SK-N-SH (cell line): ENCODE results near the gene ETV1. TPM values are rescaled to one million over a fixed set of nuclear protein-coding genes. Genes with fewer than 3 reads are reported as not detected.
A peak's percentile ranks its signal among the peaks of the same experiment; 100 is the strongest.

Experiments used
- CTCF ChIA-PET: fragments of 300-600, 350-600 bp; formaldehyde crosslinking; extraction: SDS; loops from one replicate; lab custom pipeline; 2021; lab: Yijun Ruan, JAX
- POLR2A ChIA-PET: fragments of 350-600 bp; sonication (Branson Sonifier 250); formaldehyde crosslinking; extraction: SDS; loops from one replicate; lab custom pipeline; 2020; ENCODE audit warnings: antibody characterized with exemption, inconsistent platforms; lab: Yijun Ruan, JAX
- DNase-seq: peaks from one replicate; pipeline ENCODE4 v3.0.0; 2012
- H2AFZ ChIP-seq: fragments of 200-600 bp; sonication (generic); 2 replicates; pipeline ENCODE4 v1.8.1; 2016; ENCODE audit warnings: antibody characterized with exemption, mild to moderate bottlenecking, low read depth
- H3F3A ChIP-seq: fragments of 200-600 bp; sonication (generic); replicated peaks from 2 replicates; pipeline ENCODE3; 2016; ENCODE audit warnings: antibody characterized with exemption, mild to moderate bottlenecking; ENCODE audit not compliant: insufficient read depth
- H3K27ac ChIP-seq, 2 experiments: fragments of 200-500 bp in 1 of 2; fragments of 200-600 bp in 1 of 2; sonication (Bioruptor generic) in 1 of 2; sonication (generic), shearing (Covaris generic) in 1 of 2; 2 replicates each; pipeline versions ENCODE4 v1.5.1 to v1.6.1; 2014 to 2016; ENCODE audit warnings: low read depth in 2 of 2, inconsistent platforms in 1 of 2, low read length in 1 of 2, mild to moderate bottlenecking in 1 of 2, mixed read lengths in 1 of 2
- H3K27me3 ChIP-seq: fragments of 200-600 bp; sonication (generic), shearing (Covaris generic); 2 replicates; pipeline ENCODE4 v1.6.1; 2016; ENCODE audit warnings: mixed run types; ENCODE audit not compliant: insufficient read depth
- H3K36me3 ChIP-seq, 2 experiments: fragments of 200-500 bp in 1 of 2; fragments of 200-600 bp in 1 of 2; sonication (Bioruptor generic) in 1 of 2; sonication (generic) in 1 of 2; replicated peaks in 1 of 2; 2 replicates each; pipeline versions ENCODE3 to v1.5.1; 2014 to 2016; ENCODE audit warnings: low read length in 1 of 2, mild to moderate bottlenecking in 1 of 2; ENCODE audit not compliant: insufficient read depth in 2 of 2, control insufficient read depth in 1 of 2
- H3K4me1 ChIP-seq, 2 experiments: fragments of 200-500 bp in 1 of 2; fragments of 200-600 bp in 1 of 2; sonication (Bioruptor generic) in 1 of 2; sonication (generic), shearing (Covaris generic) in 1 of 2; 2 replicates each; pipeline versions ENCODE4 v1.5.1 to v1.6.1; 2014 to 2016; ENCODE audit warnings: low read depth in 1 of 2, low read length in 1 of 2, mixed run types in 1 of 2; ENCODE audit not compliant: insufficient read depth in 2 of 2, control insufficient read depth in 1 of 2
- H3K4me2 ChIP-seq: fragments of 200-600 bp; sonication (generic), shearing (Covaris generic); 2 replicates; pipeline ENCODE4 v1.6.1; 2017; ENCODE audit warnings: mixed run types
- H3K4me3 ChIP-seq, 2 experiments: fragments of 200-500 bp in 1 of 2; fragments of 200-600 bp in 1 of 2; sonication (Bioruptor generic) in 1 of 2; sonication (generic), shearing (Covaris generic) in 1 of 2; 2 replicates each; pipeline versions ENCODE4 v1.5.1 to v1.8.1; 2014 to 2016; ENCODE audit warnings: low read depth in 2 of 2, inconsistent platforms in 1 of 2, low read length in 1 of 2, mild to moderate bottlenecking in 1 of 2, mixed read lengths in 1 of 2, moderate library complexity in 1 of 2
- H3K79me2 ChIP-seq: fragments of 200-600 bp; sonication (generic); 2 replicates; pipeline ENCODE4 v1.8.1; 2017; ENCODE audit warnings: mild to moderate bottlenecking; ENCODE audit not compliant: insufficient read depth
- H3K9ac ChIP-seq: fragments of 200-600 bp; sonication (generic); 2 replicates; pipeline ENCODE4 v1.6.1; 2017; ENCODE audit warnings: mixed run types
- H3K9me2 ChIP-seq: fragments of 200-600 bp; sonication (generic); 2 replicates; pipeline ENCODE4 v1.6.1; 2017; ENCODE audit warnings: mixed run types
- H3K9me3 ChIP-seq: fragments of 200-600 bp; sonication (generic); 2 replicates; pipeline ENCODE4 v1.6.1; 2017; ENCODE audit warnings: mixed run types, mild to moderate bottlenecking, moderate library complexity
- H4K20me1 ChIP-seq: fragments of 200-600 bp; sonication (generic); 2 replicates; pipeline ENCODE4 v1.6.1; 2017; ENCODE audit warnings: mild to moderate bottlenecking, mixed run types; ENCODE audit not compliant: insufficient read depth
- CHD2 ChIP-seq: fragments of 150-350 bp; IDR thresholded peaks from 2 replicates; pipeline ENCODE4 v1.6.1; 2018; ENCODE audit warnings: low read length; ENCODE audit not compliant: partially characterized antibody
- EP300 ChIP-seq, 2 experiments: IDR thresholded peaks; 2 replicates each; pipeline versions ENCODE4 v1.4.0 to v1.6.1; 2012; ENCODE audit warnings: borderline replicate concordance in 1 of 2, low read depth in 1 of 2, low read length in 1 of 2
- EZH2phosphoT487 ChIP-seq: fragments of 200-600 bp; sonication (generic); IDR thresholded peaks from 2 replicates; pipeline ENCODE4 v1.6.1; 2017; ENCODE audit warnings: low read depth, mixed run types, mild to moderate bottlenecking, antibody characterized with exemption, moderate library complexity, borderline replicate concordance
- FOSL2 ChIP-seq: IDR thresholded peaks from 2 replicates; pipeline ENCODE4 v1.4.0; 2012; ENCODE audit warnings: low read depth, mild to moderate bottlenecking, moderate library complexity, borderline replicate concordance
- FOXM1 ChIP-seq: IDR thresholded peaks from 2 replicates; pipeline ENCODE4 v1.4.0; 2012; ENCODE audit warnings: low read depth, mild to moderate bottlenecking
- GATA2 ChIP-seq: sonication (generic); formaldehyde crosslinking; IDR thresholded peaks from 2 replicates; pipeline ENCODE4 v1.5.0; 2020; ENCODE audit warnings: mild to moderate bottlenecking, missing genetic modification reagents
- JUND ChIP-seq: IDR thresholded peaks from 2 replicates; pipeline ENCODE4 v1.4.0; 2012
- MEF2A ChIP-seq: IDR thresholded peaks from 2 replicates; pipeline ENCODE4 v1.4.0; 2012; ENCODE audit warnings: low read depth, borderline replicate concordance
- MXI1 ChIP-seq: IDR thresholded peaks from 2 replicates; pipeline ENCODE4 v1.6.1; 2012; ENCODE audit warnings: mild to moderate bottlenecking, low read depth, low read length, improper control_type of control experiment
- NFIC ChIP-seq: IDR thresholded peaks from 2 replicates; pipeline ENCODE4 v1.4.0; 2012; ENCODE audit warnings: borderline replicate concordance
- PBX3 ChIP-seq: IDR thresholded peaks from 2 replicates; pipeline ENCODE4; 2012
- POLR2AphosphoS5 ChIP-seq: IDR thresholded peaks from 2 replicates; pipeline ENCODE4 v1.6.1; 2012; ENCODE audit warnings: low read depth, low read length
- RAD21 ChIP-seq: IDR thresholded peaks from 2 replicates; pipeline ENCODE4 v1.6.1; 2012; ENCODE audit warnings: mild to moderate bottlenecking, low read length
- RCOR1 ChIP-seq: fragments of 150-350 bp; IDR thresholded peaks from 2 replicates; pipeline ENCODE4 v1.6.1; 2017; ENCODE audit warnings: antibody characterized with exemption, low read length
- RFX5 ChIP-seq: IDR thresholded peaks from 2 replicates; pipeline ENCODE4 v1.6.1; 2012; ENCODE audit warnings: mild to moderate bottlenecking, improper control_type of control experiment, low read length
- RXRA ChIP-seq: IDR thresholded peaks from 2 replicates; pipeline ENCODE4 v1.4.0; 2012; ENCODE audit warnings: low read depth, mild to moderate bottlenecking, borderline replicate concordance
- SIN3A ChIP-seq: IDR thresholded peaks from 2 replicates; pipeline ENCODE4 v1.6.1; 2012; ENCODE audit warnings: low read depth, mild to moderate bottlenecking, low read length, moderate library complexity, borderline replicate concordance
- SMC3 ChIP-seq: IDR thresholded peaks from 2 replicates; pipeline ENCODE4 v1.6.1; 2012; ENCODE audit warnings: low read depth, low read length, improper control_type of control experiment
- TAF1 ChIP-seq: IDR thresholded peaks from 2 replicates; pipeline ENCODE4 v1.6.1; 2012; ENCODE audit warnings: low read depth, mild to moderate bottlenecking, low read length, moderate library complexity, borderline replicate concordance
- USF2 ChIP-seq: fragments of 150-350 bp; IDR thresholded peaks from 2 replicates; pipeline ENCODE4 v1.6.1; 2017; ENCODE audit warnings: antibody characterized with exemption, low read length, low read depth, borderline replicate concordance
- YY1 ChIP-seq: IDR thresholded peaks from 2 replicates; pipeline ENCODE4 v1.4.0; 2012; ENCODE audit warnings: low read depth, mild to moderate bottlenecking
- ZBTB33 ChIP-seq: IDR thresholded peaks from 2 replicates; pipeline ENCODE4 v1.4.0; 2012; ENCODE audit warnings: low read depth, borderline replicate concordance
- WGBS: methylation state at CpG from one replicate; pipeline ENCODE4 v1.1.6; 2017; ENCODE audit warnings: low lambda C conversion rate; 5-methylcytosine and 5-hydroxymethylcytosine counted together
- polyA plus RNA-seq, 3 experiments: library from polyadenylated mRNA; depleted of rRNA; stranded (reverse); fragments of >200 nt; gene quantifications; 2 replicates each; pipeline ENCODE4 v1.2.3, GENCODE V29; 2012
- TF ChIP-seq, protein P1 (sequence below): IDR thresholded peaks from 2 replicates; pipeline ENCODE4 v1.4.0; 2012; ENCODE audit warnings: low read depth, borderline replicate concordance
- TF ChIP-seq, protein P2 (sequence below): IDR thresholded peaks from 2 replicates; pipeline ENCODE4 v1.4.0; 2012; ENCODE audit warnings: low read depth

ETV1 gene
- polyA plus RNA-seq (2012; rRNA removed) = 22.3 and 24.9 TPM in 2 replicates
- 14.7 and 21.9 TPM in 2 replicates for polyA plus RNA-seq (2012; cell fraction: cytosol; rRNA removed)
- polyA plus RNA-seq (2012; cell fraction: nucleus; rRNA removed) = 11.2 and 25.0 TPM in 2 replicates

DNA sequence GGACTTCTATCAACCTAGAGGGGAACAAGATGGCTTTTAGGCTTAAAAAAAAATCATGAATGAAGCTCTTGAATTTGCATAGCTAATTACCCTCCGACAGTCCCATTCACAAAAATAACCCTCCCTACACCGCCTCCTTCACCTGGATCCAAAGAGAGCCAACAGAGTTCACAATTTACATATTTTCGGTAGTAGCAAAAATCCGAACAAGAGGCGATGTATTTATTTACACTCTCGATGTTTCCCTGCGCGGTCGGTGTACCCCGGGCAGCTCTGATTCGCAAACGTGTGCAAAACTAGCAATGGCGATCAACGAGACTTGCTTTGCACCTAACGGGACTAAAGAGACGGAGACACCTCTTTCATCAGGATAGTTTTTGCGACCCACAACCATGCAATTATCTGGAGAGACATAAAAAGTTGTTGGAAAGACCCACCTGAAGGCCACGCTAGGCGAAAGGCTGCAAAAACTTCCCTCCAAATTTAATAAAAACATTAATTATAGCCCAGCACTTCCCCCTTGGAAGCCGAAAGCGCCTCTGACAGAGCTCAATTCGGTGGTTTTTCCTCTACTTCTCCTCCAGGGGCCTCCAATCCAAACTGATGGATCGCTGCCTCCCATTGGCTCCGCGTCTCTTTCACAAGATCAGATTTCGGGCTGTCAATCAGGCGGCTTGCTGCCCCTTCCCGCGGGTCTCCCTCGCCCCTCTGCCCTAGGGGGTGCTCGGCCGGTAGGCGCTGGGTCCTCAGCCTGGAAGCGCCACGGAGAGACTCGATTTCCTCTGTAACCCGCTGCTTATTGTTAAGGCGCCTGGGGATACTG lies at the start of gene ETV1:
ETV1 (minus strand) TSS at position 541 of the 823 bp plus-strand sequence. CDS start 614 bp downstream, outside the sequence.
- Histone ChIP-seq H4K20me1 (no peaks in the 10 kb centered on the region), H3K4me2 (peak within 1 kb of the TSS; percentile 95), H3K9ac (peak within 1 kb of the TSS; percentile 82), H3K27ac (peak within 1 kb of the TSS; percentile 91 to 96), H3K36me3 (peaks cover 4 to 5% of the 10 kb centered on the region in 2 experiments), H3K9me3 (no peaks in the 10 kb centered on the region), H3F3A (peaks cover 34% of the 10 kb centered on the region), H3K27me3 (no peaks in the 10 kb centered on the region), H3K4me1 (peaks cover 8 to 25% of the 10 kb centered on the region in 2 experiments; a peak in 2 of 4 replicates), H3K9me2 (no peaks in the 10 kb centered on the region), H3K79me2 (no peaks in the 10 kb centered on the region), H3K4me3 (peak within 1 kb of the TSS; percentile 91 to 100), H2AFZ (peak within 1 kb of the TSS; percentile 97)
- ChIA-PET POLR2A (interaction anchor here (0.6 to 1.3 kb wide), 4 partner anchors 8 to 470 kb away, joined by 3 to 4 read pairs (median 4); no protein-coding TSS in a partner anchor), CTCF (interaction anchor here (0.7 to 3.6 kb wide), 45 partner anchors 9 to 728 kb away, joined by 3 to 34 read pairs (median 3); no protein-coding TSS in a partner anchor)
- WGBS = under 1% methylated on average over 38 of the region's 38 CpGs
- peak; percentile 76 for DNase-seq
- no peak for TF ChIP-seq FOSL2
- peak; percentile 31 for TF ChIP-seq CHD2
- TF ChIP-seq MEF2A = no peak
- no peak for TF ChIP-seq JUND
- TF ChIP-seq RXRA = no peak
- peak; percentile 47 for TF ChIP-seq SMC3
- TF ChIP-seq MXI1 = peak; percentile 34
- TF ChIP-seq PBX3 = peak; percentile 98
- TF ChIP-seq, protein P1, sequence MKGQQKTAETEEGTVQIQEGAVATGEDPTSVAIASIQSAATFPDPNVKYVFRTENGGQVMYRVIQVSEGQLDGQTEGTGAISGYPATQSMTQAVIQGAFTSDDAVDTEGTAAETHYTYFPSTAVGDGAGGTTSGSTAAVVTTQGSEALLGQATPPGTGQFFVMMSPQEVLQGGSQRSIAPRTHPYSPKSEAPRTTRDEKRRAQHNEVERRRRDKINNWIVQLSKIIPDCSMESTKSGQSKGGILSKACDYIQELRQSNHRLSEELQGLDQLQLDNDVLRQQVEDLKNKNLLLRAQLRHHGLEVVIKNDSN = no peak
- TF ChIP-seq RFX5 = peak; percentile 64; the same call in 1 of the 2 replicates
- peak; percentile 63 for TF ChIP-seq RAD21
- no peak for TF ChIP-seq USF2
- peak; percentile 5; the same call in 1 of the 2 replicates for TF ChIP-seq GATA2
- TF ChIP-seq EP300 (IDR thresholded peaks at IDR 0.05; ENCODE audit: borderline replicate concordance in 1 of 2, low read depth in 1 of 2, low read length in 1 of 2) = no peak; a peak in 1 of 4 replicates
- no peak for TF ChIP-seq ZBTB33
- peak; percentile 73; the same call in 1 of the 2 replicates for TF ChIP-seq POLR2AphosphoS5
- TF ChIP-seq YY1 = peak; percentile 78
- TF ChIP-seq FOXM1 = no peak
- TF ChIP-seq, protein P2, sequence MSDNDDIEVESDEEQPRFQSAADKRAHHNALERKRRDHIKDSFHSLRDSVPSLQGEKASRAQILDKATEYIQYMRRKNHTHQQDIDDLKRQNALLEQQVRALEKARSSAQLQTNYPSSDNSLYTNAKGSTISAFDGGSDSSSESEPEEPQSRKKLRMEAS = no peak
- peak; percentile 33 for TF ChIP-seq SIN3A
- TF ChIP-seq EZH2phosphoT487 = no peak
- TF ChIP-seq NFIC = no peak
- peak; percentile 36; the same call in 1 of the 2 replicates for TF ChIP-seq TAF1
- TF ChIP-seq RCOR1 = no peak
